Nephron (organoid): ENCODE data around the gene SIX1.

Source experiments
- H3K27ac Mint-ChIP-seq, 3 experiments: 2 replicates each; pipeline ENCODE4 v1.8.0; 2020; ENCODE audit warnings: mixed read lengths in 3 of 3, mild to moderate bottlenecking in 2 of 3, moderate library complexity in 1 of 3
- H3K27me3 Mint-ChIP-seq: 2 replicates; pipeline ENCODE4 v1.8.0; 2021; ENCODE audit warnings: low read depth, mild to moderate bottlenecking, moderate library complexity, mixed read lengths
- H3K36me3 Mint-ChIP-seq: 2 replicates; pipeline ENCODE4 v1.8.0; 2020; ENCODE audit warnings: low read depth, mixed read lengths
- H3K4me1 Mint-ChIP-seq: 2 replicates; pipeline ENCODE4 v1.8.0; 2020; ENCODE audit warnings: mixed read lengths
- H3K4me3 Mint-ChIP-seq, 3 experiments: 2 replicates each; pipeline ENCODE4 v1.8.0; 2020; ENCODE audit warnings: mild to moderate bottlenecking in 3 of 3, mixed read lengths in 3 of 3, moderate library complexity in 2 of 3
- H3K9me3 Mint-ChIP-seq: 2 replicates; pipeline ENCODE4 v1.8.0; 2020; ENCODE audit warnings: mixed read lengths
- CTCF ChIP-seq, 3 experiments: fragments of 200-600 bp; sonication (generic); IDR thresholded peaks; one replicate each; pipeline ENCODE4 v1.5.0; 2021; ENCODE audit warnings: antibody characterized with exemption in 3 of 3; ENCODE audit not compliant: unreplicated experiment in 3 of 3

SIX1 gene

GRCh38 chr14:60645126-60645741 lies 4.0 kb downstream of the SIX1 start:
- H3K27ac Mint-ChIP-seq = peak overlapping the region; percentile 50 to 89 (median 58)
- no peaks in the 10 kb centered on the region for H3K9me3 Mint-ChIP-seq
- TF ChIP-seq CTCF (IDR thresholded peaks at IDR 0.05; ENCODE audit: unreplicated experiment in 3 of 3) = no peak
- peaks cover 38% of the 10 kb centered on the region for H3K36me3 Mint-ChIP-seq
- peak overlapping the region; percentile 56 to 92 (median 90) for H3K4me3 Mint-ChIP-seq
- H3K27me3 Mint-ChIP-seq = peaks cover 97% of the 10 kb centered on the region
- H3K4me1 Mint-ChIP-seq = peaks cover 50% of the 10 kb centered on the region

GRCh38 chr14:60644666-60645065 lies 4.6 kb downstream of the SIX1 start:
- Mint-ChIP-seq H3K36me3 (peaks cover 38% of the 10 kb centered on the region), H3K27me3 (peaks cover 96% of the 10 kb centered on the region), H3K27ac (peak overlapping the region in 2 of 3 experiments; percentile 58 to 89), H3K4me3 (peak overlapping the region; percentile 56 to 90 (median 72)), H3K4me1 (peaks cover 51% of the 10 kb centered on the region), H3K9me3 (no peaks in the 10 kb centered on the region)
- no peak for TF ChIP-seq CTCF (IDR thresholded peaks at IDR 0.05; ENCODE audit: unreplicated experiment in 3 of 3)

DNA sequence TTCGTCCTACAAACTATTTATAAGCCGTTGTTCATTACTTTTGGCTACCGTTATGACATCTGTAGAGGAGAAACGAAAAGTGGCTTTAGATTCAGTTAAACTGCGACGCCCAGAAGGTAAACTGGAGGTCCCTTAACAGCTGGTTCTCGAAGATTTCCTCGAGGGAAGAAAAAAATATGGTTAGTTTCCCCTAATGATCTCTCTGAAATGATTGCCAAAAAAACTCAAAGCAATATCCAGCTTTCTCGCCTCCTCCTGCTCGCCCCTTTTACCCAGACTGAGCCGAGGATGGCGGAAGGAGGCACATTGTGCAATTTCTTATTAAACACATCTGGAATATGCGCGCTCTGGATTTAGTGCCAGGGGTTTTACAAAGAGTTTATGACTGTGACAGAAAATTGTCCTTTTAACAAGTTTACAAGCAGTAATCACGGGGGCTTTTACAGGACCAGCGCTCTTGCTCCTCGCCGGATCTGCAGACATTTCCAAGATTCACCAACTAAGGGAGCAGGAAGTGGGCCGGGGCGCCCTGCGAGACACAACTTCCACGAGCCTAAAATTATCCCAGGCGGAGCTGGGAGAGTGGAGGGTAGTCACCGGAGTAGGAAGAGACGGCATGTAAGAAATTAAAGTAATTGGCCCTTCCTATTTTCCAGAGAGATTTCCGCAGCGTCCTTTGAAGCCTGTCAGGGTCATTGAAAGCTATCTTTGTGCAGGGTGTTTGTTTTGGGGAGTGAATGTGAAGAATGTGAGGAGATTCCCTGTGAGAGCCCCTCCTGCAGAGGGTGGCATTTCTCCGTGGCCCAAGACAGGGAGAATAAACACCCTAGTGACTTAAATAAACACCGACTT lies 5.6 kb downstream of the SIX1 start:
- peaks cover 38% of the 10 kb centered on the region for H3K36me3 Mint-ChIP-seq
- H3K4me3 Mint-ChIP-seq = peak overlapping the region; percentile 56 to 90 (median 72)
- H3K27me3 Mint-ChIP-seq = peaks cover 93% of the 10 kb centered on the region
- TF ChIP-seq CTCF (IDR thresholded peaks at IDR 0.05; ENCODE audit: unreplicated experiment in 3 of 3) = no peak
- H3K9me3 Mint-ChIP-seq = no peaks in the 10 kb centered on the region
- H3K4me1 Mint-ChIP-seq = peaks cover 61% of the 10 kb centered on the region
- H3K27ac Mint-ChIP-seq = peak overlapping the region; percentile 32 to 89 (median 47)

DNA sequence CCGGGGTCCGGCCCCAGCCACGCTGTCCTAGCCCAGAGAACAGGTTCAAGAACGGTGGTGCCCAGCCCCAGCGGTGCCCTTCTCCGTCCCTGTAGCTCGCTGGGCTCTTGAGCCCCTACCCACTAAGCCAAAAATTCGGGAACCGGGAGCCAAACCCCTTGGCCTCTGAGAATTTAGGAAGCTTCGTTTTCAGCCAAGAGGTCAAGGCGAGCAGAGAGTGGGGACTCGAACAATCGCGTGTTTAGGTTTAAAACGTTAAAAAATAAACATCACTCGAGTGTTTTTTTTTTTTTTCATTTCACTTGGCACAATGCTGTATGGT lies 6.2 kb downstream of the SIX1 start:
- peaks cover 67% of the 10 kb centered on the region for H3K4me1 Mint-ChIP-seq
- TF ChIP-seq CTCF (IDR thresholded peaks at IDR 0.05; ENCODE audit: unreplicated experiment in 3 of 3) = no peak

GRCh38 chr14:60642270-60643140 lies 6.8 kb downstream of the SIX1 start:
- peak overlapping the region; percentile 32 to 89 (median 47) for H3K27ac Mint-ChIP-seq
- no peak for TF ChIP-seq CTCF (IDR thresholded peaks at IDR 0.05; ENCODE audit: unreplicated experiment in 3 of 3)
- H3K9me3 Mint-ChIP-seq = no peaks in the 10 kb centered on the region
- H3K4me1 Mint-ChIP-seq = peaks cover 71% of the 10 kb centered on the region
- peak overlapping the region; percentile 56 to 92 (median 72) for H3K4me3 Mint-ChIP-seq
- peaks cover 91% of the 10 kb centered on the region for H3K27me3 Mint-ChIP-seq
- peaks cover 35% of the 10 kb centered on the region for H3K36me3 Mint-ChIP-seq

More for the DNA sequence above, 6.2 kb downstream of the SIX1 start:
- H3K4me3 Mint-ChIP-seq = peak overlapping the region; percentile 56 to 90 (median 72)
- peaks cover 37% of the 10 kb centered on the region for H3K36me3 Mint-ChIP-seq
- H3K27me3 Mint-ChIP-seq = peaks cover 93% of the 10 kb centered on the region
- peak overlapping the region; percentile 32 to 89 (median 47) for H3K27ac Mint-ChIP-seq
- no peaks in the 10 kb centered on the region for H3K9me3 Mint-ChIP-seq
